IgD-negative memory B cell (primary cell): ENCODE data around the gene PKD1. TPM values are rescaled to one million over a fixed set of nuclear protein-coding genes. Genes with fewer than 3 reads are reported as not detected.
"Not testable (repeated sequence)": the region's sequence is repeated elsewhere in the genome, so short reads cannot be mapped to it uniquely, and the experiment has no call there.

Experiments used
- H3K27ac Mint-ChIP-seq, 3 donors: one replicate each; pipeline ENCODE4 v1.8.0; 2020 to 2022; ENCODE audit warnings: mild to moderate bottlenecking in 3 of 3, mixed read lengths in 3 of 3, moderate library complexity in 1 of 3
- H3K27me3 Mint-ChIP-seq: one replicate; pipeline ENCODE4 v1.8.0; 2021; ENCODE audit warnings: mixed read lengths
- H3K36me3 Mint-ChIP-seq: one replicate; pipeline ENCODE4 v1.8.0; 2020; ENCODE audit warnings: mild to moderate bottlenecking, mixed read lengths
- H3K4me1 Mint-ChIP-seq, 3 donors: one replicate each; pipeline ENCODE4 v1.8.0; 2020 to 2022; ENCODE audit warnings: mixed read lengths in 3 of 3, mild to moderate bottlenecking in 1 of 3
- H3K4me3 Mint-ChIP-seq, 4 donors: one replicate each; pipeline ENCODE4 v1.8.0; 2020 to 2022; ENCODE audit warnings: mild to moderate bottlenecking in 4 of 4, mixed read lengths in 4 of 4, moderate library complexity in 3 of 4
- H3K9me3 Mint-ChIP-seq, 3 donors: one replicate each; pipeline ENCODE4 v1.8.0; 2020 to 2021; ENCODE audit warnings: mixed read lengths in 3 of 3, mild to moderate bottlenecking in 1 of 3
- polyA plus RNA-seq: library from polyadenylated mRNA; unstranded; fragments of 300-500 nt; fragmentation: Illumina TruSeq; gene quantifications from one replicate; pipeline ENCODE4 v1.2.3, GENCODE V29; 2021

Gene PKD1
- polyA plus RNA-seq, 1 donor from 2014 or later = 7.4 TPM

GRCh38 chr16:2126161-2126743, 9.4 kb downstream of the PKD1 start:
- peaks cover 8 to 11% (median 9%) of the 10 kb centered on the region in 3 donors for H3K4me1 Mint-ChIP-seq
- not testable (repeated sequence) for H3K36me3 Mint-ChIP-seq, H3K4me3 Mint-ChIP-seq, H3K9me3 Mint-ChIP-seq, H3K27ac Mint-ChIP-seq, H3K27me3 Mint-ChIP-seq

GRCh38 chr16:2125609-2126008, 10.1 kb downstream of the PKD1 start:
- Mint-ChIP-seq H3K4me3 (peak overlapping the region in 1 of 4 donors; percentile 61), H3K4me1 (peaks cover 9 to 11% (median 9%) of the 10 kb centered on the region in 3 donors)
- not testable (repeated sequence) for H3K27me3 Mint-ChIP-seq, H3K9me3 Mint-ChIP-seq, H3K36me3 Mint-ChIP-seq, H3K27ac Mint-ChIP-seq

GRCh38 chr16:2124694-2125444, 10.8 kb downstream of the PKD1 start:
- Mint-ChIP-seq H3K4me1 (peaks cover 9 to 14% (median 11%) of the 10 kb centered on the region in 3 donors), H3K4me3 (peak overlapping the region in 1 of 4 donors; percentile 61)
- H3K9me3 Mint-ChIP-seq, H3K27me3 Mint-ChIP-seq, H3K27ac Mint-ChIP-seq, H3K36me3 Mint-ChIP-seq: not testable (repeated sequence)

DNA sequence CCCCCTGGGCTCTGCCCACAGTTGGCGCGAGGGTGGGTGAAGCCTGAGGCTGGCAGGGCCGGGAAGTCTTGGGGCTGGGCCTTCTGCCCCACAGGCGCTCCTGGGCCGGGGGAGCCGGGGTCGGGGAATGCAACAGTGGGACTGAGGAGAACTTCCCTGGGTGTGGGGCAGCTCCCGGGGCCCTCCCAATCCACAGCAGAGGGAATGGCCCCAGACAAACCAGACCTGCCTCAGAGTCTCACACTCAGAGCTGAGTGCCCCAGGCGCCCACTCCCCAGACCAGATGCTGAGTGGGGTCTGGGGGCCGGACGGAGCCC, 11.4 kb downstream of the PKD1 start:
- H3K27ac Mint-ChIP-seq, H3K9me3 Mint-ChIP-seq, H3K27me3 Mint-ChIP-seq, H3K36me3 Mint-ChIP-seq, H3K4me3 Mint-ChIP-seq: not testable (repeated sequence)
- peaks cover 9 to 14% (median 11%) of the 10 kb centered on the region in 3 donors for H3K4me1 Mint-ChIP-seq

GRCh38 chr16:2123706-2124376, 11.9 kb downstream of the PKD1 start:
- not testable (repeated sequence) for H3K4me3 Mint-ChIP-seq, H3K36me3 Mint-ChIP-seq, H3K27ac Mint-ChIP-seq, H3K9me3 Mint-ChIP-seq, H3K27me3 Mint-ChIP-seq
- peaks cover 9 to 14% (median 11%) of the 10 kb centered on the region in 3 donors for H3K4me1 Mint-ChIP-seq

DNA sequence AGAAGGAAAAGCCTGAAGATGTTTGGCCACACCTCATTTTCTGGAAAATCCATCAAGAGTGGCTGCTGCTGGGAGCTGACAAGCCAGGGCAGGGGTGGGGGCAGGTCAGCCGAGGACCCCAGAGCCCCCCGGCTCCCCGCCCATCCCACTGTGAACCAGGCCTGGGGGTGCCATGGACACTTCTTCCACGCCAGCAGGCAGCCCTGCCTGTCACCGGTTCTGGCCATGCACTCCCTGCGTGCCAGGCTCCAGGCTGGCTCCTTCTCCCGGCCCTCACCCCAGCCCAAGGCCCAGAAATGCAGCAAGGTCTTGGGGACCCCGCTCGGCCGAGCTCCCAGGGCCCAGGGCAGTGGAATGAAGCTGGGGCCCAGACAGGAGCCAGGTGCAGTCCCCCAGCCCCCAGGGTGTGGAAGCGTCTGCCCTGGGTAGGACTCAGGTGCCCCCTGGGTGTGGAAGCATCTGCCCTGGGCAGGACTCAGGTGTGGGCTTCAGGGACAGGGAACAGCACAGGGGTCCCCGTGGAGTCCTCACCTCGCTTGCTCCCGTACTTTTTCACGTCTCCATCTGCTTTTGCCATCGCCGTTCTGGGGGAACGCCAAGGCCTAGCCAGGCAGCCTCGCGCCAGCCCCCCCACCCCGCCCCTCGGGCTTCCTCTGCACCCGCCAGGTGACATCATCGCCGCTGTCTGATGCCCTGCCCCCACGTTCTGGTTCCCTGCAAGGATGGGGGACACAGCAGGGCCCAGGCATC, 12.6 kb downstream of the PKD1 start:
- H3K36me3 Mint-ChIP-seq, H3K9me3 Mint-ChIP-seq, H3K27me3 Mint-ChIP-seq, H3K27ac Mint-ChIP-seq, H3K4me1 Mint-ChIP-seq, H3K4me3 Mint-ChIP-seq: not testable (repeated sequence)

GRCh38 chr16:2122429-2122828, 13.3 kb downstream of the PKD1 start:
- H3K4me3 Mint-ChIP-seq = no peak overlapping the region
- no peaks in the 10 kb centered on the region for H3K27me3 Mint-ChIP-seq
- no peak overlapping the region for H3K27ac Mint-ChIP-seq
- peaks cover 5 to 9% (median 9%) of the 10 kb centered on the region in 3 donors for H3K4me1 Mint-ChIP-seq
- H3K9me3 Mint-ChIP-seq = no peaks in the 10 kb centered on the region
- no peaks in the 10 kb centered on the region for H3K36me3 Mint-ChIP-seq

- Mint-ChIP-seq H3K4me1 (peaks cover 5 to 9% (median 7%) of the 10 kb centered on the region in 3 donors), H3K27me3 (no peaks in the 10 kb centered on the region), H3K27ac (no peak overlapping the region), H3K36me3 (no peaks in the 10 kb centered on the region), H3K9me3 (no peaks in the 10 kb centered on the region), H3K4me3 (no peak overlapping the region)
Measured at GRCh38 chr16:2121853-2122252, 13.8 kb downstream of the PKD1 start.

DNA sequence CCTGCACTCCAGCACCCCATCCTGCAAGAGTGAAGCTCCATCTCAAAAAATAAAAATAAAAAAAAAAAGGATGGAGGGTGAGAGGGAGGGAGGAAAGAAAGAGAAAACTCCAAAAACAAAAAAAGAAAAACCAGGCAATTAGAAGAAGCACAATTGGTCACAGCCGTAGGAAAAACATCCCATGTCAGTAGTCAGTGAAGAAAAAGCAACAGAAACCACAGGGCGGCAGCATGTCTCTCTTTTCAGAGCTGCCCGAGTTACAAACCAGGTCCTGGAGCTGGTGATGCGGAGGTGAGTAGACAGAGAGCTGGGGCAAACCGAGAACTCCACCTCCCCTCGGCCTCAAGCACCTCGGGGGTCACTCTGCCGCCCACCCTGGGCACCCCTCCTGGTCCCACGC, 14.4 kb downstream of the PKD1 start:
- H3K4me3 Mint-ChIP-seq, H3K27ac Mint-ChIP-seq, H3K4me1 Mint-ChIP-seq, H3K9me3 Mint-ChIP-seq, H3K27me3 Mint-ChIP-seq, H3K36me3 Mint-ChIP-seq: not testable (repeated sequence)

- not testable (repeated sequence) for H3K27me3 Mint-ChIP-seq, H3K4me3 Mint-ChIP-seq, H3K27ac Mint-ChIP-seq, H3K9me3 Mint-ChIP-seq, H3K36me3 Mint-ChIP-seq, H3K4me1 Mint-ChIP-seq
Measured at GRCh38 chr16:2117960-2118722, 17.6 kb downstream of the PKD1 start.

- H3K27me3 Mint-ChIP-seq, H3K4me1 Mint-ChIP-seq, H3K27ac Mint-ChIP-seq, H3K4me3 Mint-ChIP-seq, H3K36me3 Mint-ChIP-seq, H3K9me3 Mint-ChIP-seq: not testable (repeated sequence)
Measured at GRCh38 chr16:2117341-2117740, 18.4 kb downstream of the PKD1 start.

GRCh38 chr16:2116428-2116827, 19.3 kb downstream of the PKD1 start:
- H3K27me3 Mint-ChIP-seq, H3K9me3 Mint-ChIP-seq, H3K4me1 Mint-ChIP-seq, H3K4me3 Mint-ChIP-seq, H3K36me3 Mint-ChIP-seq, H3K27ac Mint-ChIP-seq: not testable (repeated sequence)

DNA sequence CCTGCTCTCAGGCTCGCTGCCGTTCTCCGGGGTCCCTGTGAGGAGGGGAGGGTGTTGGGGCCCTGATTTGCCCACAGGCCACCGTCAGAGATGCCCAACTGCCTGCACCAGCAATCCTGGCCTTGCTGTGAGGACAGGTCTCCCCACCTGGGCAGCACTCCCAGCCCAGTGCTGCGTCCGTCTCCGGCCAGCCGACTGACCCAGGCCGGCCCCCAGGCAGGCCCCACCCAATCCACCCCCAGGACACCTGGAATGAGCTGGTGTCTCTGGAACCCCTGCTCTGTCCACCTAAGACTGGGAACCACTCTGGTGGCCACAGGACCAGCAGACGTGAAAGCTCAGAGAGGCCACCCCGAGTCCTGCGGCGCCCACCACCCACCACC, 20.1 kb downstream of the PKD1 start:
- H3K9me3 Mint-ChIP-seq = no peaks in the 10 kb centered on the region
- H3K27me3 Mint-ChIP-seq = no peaks in the 10 kb centered on the region
- H3K36me3 Mint-ChIP-seq = peaks cover 1% of the 10 kb centered on the region
- H3K4me3 Mint-ChIP-seq = no peak overlapping the region
- peaks cover 0 to 3% (median 1%) of the 10 kb centered on the region in 3 donors for H3K4me1 Mint-ChIP-seq
- H3K27ac Mint-ChIP-seq = no peak overlapping the region

GRCh38 chr16:2114885-2115590, 20.7 kb downstream of the PKD1 start:
- not testable (repeated sequence) for H3K36me3 Mint-ChIP-seq, H3K4me1 Mint-ChIP-seq, H3K4me3 Mint-ChIP-seq, H3K27me3 Mint-ChIP-seq, H3K9me3 Mint-ChIP-seq, H3K27ac Mint-ChIP-seq
